AG09319 (cell line): Measurements from ENCODE around the gene XXYLT1.

Source experiments
- DNase-seq: peaks from one replicate; pipeline ENCODE4 v3.0.0-alpha.2; 2010; ENCODE audit warnings: low read depth; ENCODE audit errors: extremely low read depth
- CTCF ChIP-seq: IDR thresholded peaks from 2 replicates; pipeline ENCODE4 v1.5.1; 2011; ENCODE audit warnings: low read depth, mild to moderate bottlenecking, inconsistent platforms, low read length, moderate library complexity

XXYLT1 gene

GRCh38 chr3:195274259-195274966 is 3.5 kb upstream of the XXYLT1 start:
- no peak for TF ChIP-seq CTCF
- no peak for DNase-seq

GRCh38 chr3:195271410-195272243 is 668 bp upstream of the XXYLT1 start:
- TF ChIP-seq CTCF = peak; percentile 78
- peak; percentile 57 for DNase-seq

- peak; percentile 12 for TF ChIP-seq CTCF
- DNase-seq = no peak
Measured at GRCh38 chr3:195270079-195270816, 711 bp downstream of the XXYLT1 start.

- no peak for TF ChIP-seq CTCF
Measured at GRCh38 chr3:195269375-195270078, 1.4 kb downstream of the XXYLT1 start.

GRCh38 chr3:195268576-195269309 is 2.2 kb downstream of the XXYLT1 start:
- DNase-seq = no peak
- TF ChIP-seq CTCF = no peak

More at GRCh38 chr3:195269375-195270078, 1.4 kb downstream of the XXYLT1 start:
- no peak for DNase-seq

- no peak for DNase-seq
- no peak for TF ChIP-seq CTCF
Measured at GRCh38 chr3:195267096-195267495, 3.9 kb downstream of the XXYLT1 start.
